ENCODE data around the gene AIF1.
"Not testable (repeated sequence)": the region's sequence is repeated elsewhere in the genome, so short reads cannot be mapped to it uniquely, and the experiment has no call there.

Gene AIF1

GRCh38 chr6:31580807-31581433 is 34.1 kb upstream of the AIF1 start:
- peak; percentile 85 for DNase-seq

- DNase-seq, result no peak
Observed at GRCh38 chr6:31581434-31582229, 33.4 kb upstream of the AIF1 start.

DNA sequence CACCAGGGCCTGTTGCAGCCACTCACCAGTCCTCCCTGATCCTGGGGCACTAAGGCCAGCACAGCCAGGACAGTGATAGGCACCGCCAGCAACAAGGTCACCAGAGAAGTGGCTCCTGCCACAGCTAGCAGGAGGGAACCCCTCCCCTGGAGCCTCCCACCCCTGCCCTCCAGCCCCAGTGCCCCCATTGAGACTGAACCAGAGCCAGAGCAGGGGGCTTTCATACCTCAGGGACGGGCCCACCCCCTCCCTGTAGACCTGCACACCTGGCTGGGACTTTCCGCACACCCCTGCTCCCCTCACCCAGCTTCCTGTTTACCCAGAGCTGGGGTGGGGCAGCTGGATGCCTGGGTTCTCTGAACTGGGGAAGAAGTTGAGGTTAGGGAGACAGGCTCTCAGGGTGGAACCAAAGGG is 32.8 kb upstream of the AIF1 start, which contains the start of gene LTB:
Gene LTB (minus strand): TSS at position 195 of the 414 bp plus-strand sequence. CDS start 7 bp downstream, at position 188.
- peak; percentile 49 for DNase-seq

- DNase-seq, result no peak
Observed at GRCh38 chr6:31585491-31585890, 29.5 kb upstream of the AIF1 start.

GRCh38 chr6:31586008-31586407 is 29.0 kb upstream of the AIF1 start, which contains the start of gene LST1:
Gene LST1, plus strand, starts transcription at chr6:31586277. Its CDS starts 1,023 bp downstream, at chr6:31587300.
- no peak for DNase-seq

DNA sequence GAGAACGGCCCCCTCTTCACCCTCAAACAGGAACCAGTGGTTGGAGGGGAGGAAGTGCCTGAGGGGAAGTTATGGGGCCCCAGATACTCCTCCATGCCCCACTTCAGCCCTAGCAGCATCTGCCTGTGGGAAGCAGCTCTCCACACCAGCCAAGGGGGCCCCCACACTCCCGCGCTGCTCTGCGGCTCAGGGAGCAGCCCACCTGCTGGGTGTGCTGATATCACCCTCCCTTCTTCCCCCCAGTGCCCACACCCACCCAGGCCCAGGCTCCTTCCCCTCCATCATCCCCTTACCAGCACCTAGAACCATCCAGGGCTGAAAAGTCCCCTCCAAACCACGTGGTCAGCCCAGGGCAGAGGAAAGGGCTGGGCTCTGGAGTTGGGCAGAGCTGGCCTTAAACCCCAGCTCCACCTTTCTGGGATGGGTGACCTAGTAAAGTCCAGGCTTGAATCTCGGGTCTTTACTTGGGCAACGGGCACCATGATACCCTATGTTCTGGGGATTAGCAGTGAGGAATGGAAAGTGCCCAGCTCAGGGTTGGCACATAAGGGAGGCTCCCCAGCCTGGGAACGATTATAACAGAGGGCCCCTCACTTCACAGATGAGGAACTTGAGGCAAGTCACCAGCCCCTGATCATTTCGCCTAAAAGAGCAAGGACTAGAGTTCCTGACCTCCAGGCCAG is 28.3 kb upstream of the AIF1 start:
- DNase-seq, result no peak

DNA sequence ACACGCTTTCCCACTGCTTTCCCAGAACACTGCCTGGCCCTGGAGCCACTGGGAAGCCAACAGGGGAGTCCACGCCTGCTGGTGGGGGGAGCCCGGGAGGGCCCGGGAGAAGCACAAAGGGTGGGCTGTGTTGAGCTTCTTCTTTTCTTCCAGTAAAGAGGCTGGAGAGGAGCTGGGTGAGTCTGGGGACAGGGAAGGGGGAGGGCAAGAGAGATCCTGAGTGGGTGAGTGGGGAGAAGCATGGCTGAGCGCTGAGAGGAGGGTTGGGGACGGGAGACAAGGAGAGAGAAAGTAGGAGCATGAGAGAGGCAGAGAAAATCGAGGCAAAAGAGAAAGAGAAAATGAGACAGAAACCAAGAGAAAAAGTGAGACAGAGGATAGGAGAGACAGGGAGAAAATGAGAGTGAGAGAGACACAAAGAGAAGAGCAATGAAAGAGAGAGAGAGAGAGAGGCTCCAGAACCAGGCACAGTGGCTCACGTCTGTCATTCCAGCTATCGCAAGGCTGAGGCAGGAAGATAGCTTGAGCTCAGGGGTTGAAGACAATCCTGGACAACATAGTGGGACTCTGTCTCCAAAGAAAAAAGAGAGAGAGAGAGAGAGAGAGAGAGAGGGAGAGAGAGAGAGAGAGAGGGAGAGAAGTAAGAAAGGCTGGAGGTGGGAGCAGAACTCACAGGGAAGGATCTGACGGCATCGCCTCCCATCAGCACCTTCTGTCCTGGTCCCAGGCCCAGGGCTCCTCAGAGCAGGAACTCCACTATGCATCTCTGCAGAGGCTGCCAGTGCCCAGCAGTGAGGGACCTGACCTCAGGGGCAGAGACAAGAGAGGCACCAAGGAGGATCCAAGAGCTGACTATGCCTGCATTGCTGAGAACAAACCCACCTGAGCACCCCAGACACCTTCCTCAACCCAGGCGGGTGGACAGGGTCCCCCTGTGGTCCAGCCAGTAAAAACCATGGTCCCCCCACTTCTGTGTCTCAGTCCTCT is 26.9 kb upstream of the AIF1 start:
- DNase-seq, result no peak

GRCh38 chr6:31588871-31589650 is 26.0 kb upstream of the AIF1 start:
- no peak for DNase-seq

DNA sequence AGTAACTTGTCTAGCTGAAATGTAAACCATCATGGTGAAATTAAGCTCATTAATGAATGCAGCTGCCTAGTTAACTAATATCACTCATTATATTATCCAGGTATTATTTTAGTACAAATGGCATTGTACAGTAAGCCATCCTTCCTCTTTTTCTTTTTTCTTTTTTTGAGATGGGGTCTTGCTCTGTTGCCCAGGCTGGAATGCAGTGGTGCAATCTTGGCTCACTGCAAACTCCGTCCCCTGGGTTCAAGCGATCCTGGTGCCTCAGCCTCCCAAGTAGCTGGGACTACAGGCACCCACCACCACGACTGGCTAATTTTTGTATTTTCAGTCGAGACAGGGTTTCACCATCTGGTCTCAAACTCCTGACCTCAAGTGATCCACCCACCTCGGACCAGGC is 24.3 kb upstream of the AIF1 start:
- not testable (repeated sequence) for DNase-seq

GRCh38 chr6:31592396-31592771 is 22.6 kb upstream of the AIF1 start:
- DNase-seq, result no peak

DNA sequence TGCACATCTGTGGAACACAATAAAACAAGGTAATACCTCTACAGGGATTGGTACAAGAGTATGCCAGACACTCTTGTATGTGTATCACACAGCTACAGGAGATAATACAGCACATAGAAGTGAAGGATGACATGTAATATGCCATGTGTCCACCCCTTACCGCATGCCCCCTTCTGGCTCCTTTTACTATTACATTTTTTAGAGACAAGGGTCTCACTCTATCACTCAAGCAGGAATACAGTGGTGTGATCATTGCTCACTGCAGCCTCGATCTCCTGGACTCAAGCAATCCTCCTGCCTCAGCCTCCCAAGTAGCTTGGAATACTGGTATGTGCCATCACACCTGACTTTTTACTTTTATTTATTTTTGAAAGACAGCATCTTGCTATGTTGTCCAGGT is 18.0 kb upstream of the AIF1 start:
- DNase-seq, result peak; percentile 26

- no peak for DNase-seq
Observed at GRCh38 chr6:31607317-31607716, 7.7 kb upstream of the AIF1 start.

- DNase-seq, result no peak
Observed at GRCh38 chr6:31609519-31610406, 5.3 kb upstream of the AIF1 start.

DNA sequence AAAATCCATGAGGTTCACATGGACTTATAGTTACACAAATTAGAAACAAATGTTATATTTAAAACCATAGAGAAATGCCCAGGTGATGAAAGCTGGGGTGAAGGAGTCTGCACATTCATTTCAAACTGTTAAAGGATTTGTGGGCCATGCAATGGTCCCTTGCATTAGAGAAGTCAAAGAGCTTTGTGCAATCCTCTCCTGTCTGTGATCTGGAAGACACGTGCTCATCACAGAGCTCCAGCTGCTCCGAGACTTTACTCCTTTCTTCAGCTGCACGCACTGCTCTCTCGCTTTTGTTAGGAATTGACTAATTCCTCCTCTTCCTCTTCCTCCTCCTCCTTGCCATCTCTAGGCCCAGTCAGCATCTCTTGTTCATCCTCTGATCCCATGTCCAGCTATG is 4.1 kb upstream of the AIF1 start:
- no peak for DNase-seq

DNA sequence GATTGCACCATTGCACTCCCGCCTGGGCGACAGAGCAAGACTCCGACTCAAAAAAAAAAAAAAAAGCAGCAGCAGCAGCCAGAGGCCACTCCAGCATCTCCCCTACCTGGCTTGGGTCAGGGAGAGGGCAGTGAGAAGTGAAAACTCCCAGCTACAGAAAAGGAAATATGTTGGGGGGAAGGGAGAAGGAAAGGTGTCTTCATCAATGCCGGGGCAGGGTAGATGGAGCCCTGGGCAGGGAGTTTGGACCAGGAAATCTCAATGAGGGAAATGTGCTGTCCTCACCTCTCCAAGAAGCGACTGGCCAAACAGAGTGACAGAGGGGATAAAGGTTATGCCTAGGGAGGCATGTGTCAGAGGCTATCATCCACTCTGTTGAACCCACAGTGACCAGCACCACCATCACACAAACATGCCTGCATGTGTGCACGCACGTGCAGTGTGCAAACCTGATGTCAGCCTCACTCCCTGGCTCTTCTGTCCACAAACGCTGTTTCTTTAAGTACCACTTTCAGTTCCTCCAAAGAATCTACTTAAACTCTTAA is 887 bp upstream of the AIF1 start:
- DNase-seq, result no peak

DNA sequence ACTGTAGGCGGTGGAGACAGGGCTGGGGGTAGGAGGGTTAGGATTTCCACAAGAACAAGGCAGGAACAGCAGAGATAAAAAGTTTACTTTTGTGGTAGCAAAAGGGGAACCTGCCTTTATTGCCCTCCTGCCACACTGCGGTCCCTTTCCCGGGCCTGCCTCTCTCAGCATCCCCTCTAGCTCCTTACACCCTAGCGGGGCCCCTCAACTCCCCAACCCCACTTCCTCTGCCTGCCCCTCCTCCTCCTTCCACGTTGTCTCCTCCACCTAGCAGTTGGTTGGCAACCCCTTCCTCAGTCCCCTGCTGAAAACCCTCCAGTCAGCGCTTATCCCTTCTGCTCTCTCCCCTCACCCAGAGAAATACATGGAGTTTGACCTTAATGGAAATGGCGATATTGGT is 714 bp downstream of the AIF1 start:
- no peak for DNase-seq

GRCh38 chr6:31617010-31617409 is 2.0 kb downstream of the AIF1 start:
- no peak for DNase-seq

DNA sequence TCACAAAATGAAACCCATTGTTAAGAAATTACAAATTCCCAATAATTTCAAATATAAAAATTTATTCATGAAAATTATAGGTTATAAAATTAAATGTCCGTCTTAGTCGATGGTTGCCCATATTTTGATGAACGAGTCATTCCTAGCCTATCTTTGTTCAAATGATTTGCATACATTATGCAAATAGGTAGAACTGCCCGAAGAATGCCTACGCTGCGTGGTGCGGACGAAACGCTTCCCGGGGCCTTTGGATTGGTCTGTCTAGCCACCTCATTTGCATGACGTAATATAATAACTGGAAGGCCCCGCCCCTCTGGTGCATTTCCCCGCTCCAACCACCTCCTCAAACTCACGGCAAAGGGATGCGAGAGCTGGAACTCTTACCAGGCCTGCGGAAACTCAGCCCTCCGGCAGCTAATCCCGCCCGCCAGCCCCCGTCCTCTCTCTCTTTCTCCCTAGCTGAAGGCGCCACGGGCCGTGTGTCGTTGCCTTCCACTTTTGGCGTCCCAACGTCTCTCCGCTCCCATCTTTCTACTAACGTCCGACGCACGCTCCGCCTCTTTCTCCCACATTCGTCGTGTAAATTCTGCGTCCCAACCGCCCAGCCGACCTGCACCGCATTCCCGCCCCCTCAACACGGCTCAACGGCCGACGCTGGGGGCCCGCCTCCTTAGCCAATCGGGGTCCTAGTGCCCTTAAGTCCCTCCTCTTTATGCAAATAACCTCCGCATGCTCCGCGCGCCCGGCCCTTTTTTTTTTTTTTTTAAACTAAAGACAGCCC is 5.0 kb downstream of the AIF1 start:
- peak; percentile 92 for DNase-seq

DNA sequence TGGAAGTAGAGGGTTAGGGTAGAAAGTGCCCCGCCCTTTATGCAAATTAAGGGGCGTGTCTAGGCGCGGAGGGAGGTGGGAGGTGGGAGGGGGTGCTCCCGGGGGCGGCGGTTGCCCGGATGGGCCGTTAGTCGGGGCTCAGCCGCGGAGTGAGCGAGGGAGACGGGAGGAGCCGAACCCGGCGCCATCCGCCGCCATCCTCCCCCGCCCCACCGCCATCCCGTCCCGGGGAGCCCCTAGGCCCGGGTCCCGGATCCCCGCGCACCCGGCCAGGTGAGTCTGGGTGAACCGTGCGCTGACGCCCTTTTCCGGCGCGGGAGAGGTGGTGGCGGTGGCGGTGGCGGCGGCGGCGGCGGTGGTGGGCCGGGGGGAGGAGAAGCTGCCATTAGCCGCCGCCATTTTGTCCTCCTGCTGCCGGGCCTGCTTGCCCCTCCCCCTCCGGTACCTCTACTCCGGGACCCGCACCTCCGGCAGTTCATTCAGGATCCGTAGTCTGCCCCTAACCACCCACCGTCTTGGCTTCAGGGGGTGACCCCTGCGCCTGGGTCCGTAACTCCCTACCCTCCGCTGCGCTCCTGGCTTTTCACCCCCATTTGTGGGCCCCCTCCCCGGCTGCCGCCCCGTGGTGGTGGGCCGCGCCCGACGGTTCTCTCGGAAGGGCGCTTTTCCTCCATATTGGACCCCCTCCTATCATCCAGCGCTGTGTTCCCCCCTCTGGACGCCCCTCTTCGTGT is 5.7 kb downstream of the AIF1 start, which contains the start of gene PRRC2A:
Gene PRRC2A (plus strand): TSS at position 130 of the 734 bp plus-strand sequence. CDS start 2,075 bp downstream, outside the sequence.
- DNase-seq, result peak; percentile 90

Measured in activated CD4-positive, alpha-beta T cell treated with anti-CD3 and anti-CD28 coated beads for 1 hour (primary cell).